IMR-90 (cell line): Measurements from ENCODE around the gene DYNC2H1. TPM values are rescaled to one million over a fixed set of nuclear protein-coding genes. Genes with fewer than 3 reads are reported as not detected.
A peak's percentile ranks its signal among the peaks of the same experiment; 100 is the strongest.

ENCODE experiments used
- ATAC-seq: fragments of 200-7000 bp; cut with Tn5 transposase; 2 replicates; pipeline ENCODE4 v1.9.1; 2020; ENCODE audit warnings: low read depth, mild to moderate bottlenecking, moderate library complexity
- BruUV-seq: library from RNA; stranded (reverse); fragments of 400-500 nt; replicated peaks from 2 replicates; lab custom pipeline; 2021; lab: Mats Ljungman, UMichigan
- CTCF ChIA-PET: fragments of 300-600 bp; formaldehyde crosslinking; extraction: SDS; loops from one replicate; lab custom pipeline; 2021; ENCODE audit warnings: antibody characterized with exemption; lab: Yijun Ruan, JAX
- POLR2A ChIA-PET: fragments of 300-600 bp; sonication (Branson Sonifier 250); formaldehyde crosslinking; loops from one replicate; lab custom pipeline; 2022; ENCODE audit warnings: antibody characterized with exemption; ENCODE audit not compliant: unreplicated experiment; lab: Charles Lee
- DNase-seq: peaks from one replicate; pipeline ENCODE4 v3.0.0; 2013
- H2AFZ ChIP-seq: replicated peaks from 2 replicates; pipeline ENCODE3; 2013; ENCODE audit warnings: low read length, mild to moderate bottlenecking; ENCODE audit not compliant: poor library complexity
- H2AK5ac ChIP-seq: 2 replicates; pipeline ENCODE4 v1.6.1; 2013; ENCODE audit warnings: low read depth, low read length, inconsistent platforms
- H2AK9ac ChIP-seq: replicated peaks from 2 replicates; pipeline ENCODE3; 2013; ENCODE audit warnings: mild to moderate bottlenecking, low read depth, low read length, moderate library complexity; ENCODE audit not compliant: poor library complexity
- H2BK120ac ChIP-seq: 2 replicates; pipeline ENCODE4 v1.6.1; 2013; ENCODE audit warnings: low read depth, low read length, inconsistent platforms
- H2BK15ac ChIP-seq: 3 replicates; pipeline ENCODE4 v1.6.1; 2013; ENCODE audit warnings: low read depth, low read length, inconsistent platforms
- H2BK20ac ChIP-seq: 2 replicates; pipeline ENCODE4 v1.6.1; 2013; ENCODE audit warnings: low read depth, mild to moderate bottlenecking, inconsistent platforms, low read length, moderate library complexity
- H2BK5ac ChIP-seq: 2 replicates; pipeline ENCODE4 v1.6.1; 2013; ENCODE audit warnings: mild to moderate bottlenecking, low read depth, low read length, inconsistent platforms; ENCODE audit not compliant: poor library complexity, severe bottlenecking
- H3K14ac ChIP-seq: replicated peaks from 2 replicates; pipeline ENCODE4 v1.6.1; 2013; ENCODE audit warnings: low read depth, low read length, inconsistent platforms
- H3K18ac ChIP-seq: 2 replicates; pipeline ENCODE4 v1.6.1; 2013; ENCODE audit warnings: low read depth, low read length, control low read depth
- H3K23ac ChIP-seq: 2 replicates; pipeline ENCODE4 v1.6.1; 2013; ENCODE audit warnings: low read depth, low read length, inconsistent platforms
- H3K27ac ChIP-seq: 2 replicates; pipeline ENCODE4 v1.5.1; 2013; ENCODE audit warnings: mild to moderate bottlenecking, control low read depth, low read length; ENCODE audit not compliant: insufficient read depth
- H3K27me3 ChIP-seq: 2 replicates; pipeline ENCODE4 v1.6.1; 2013; ENCODE audit warnings: low read length; ENCODE audit not compliant: control insufficient read depth, insufficient read depth
- H3K36me3 ChIP-seq: 2 replicates; pipeline ENCODE4 v1.6.1; 2013; ENCODE audit warnings: low read length, mixed read lengths; ENCODE audit not compliant: control insufficient read depth, insufficient read depth
- H3K4ac ChIP-seq: 2 replicates; pipeline ENCODE4 v1.6.1; 2013; ENCODE audit warnings: low read depth, low read length, inconsistent platforms
- H3K4me1 ChIP-seq: 2 replicates; pipeline ENCODE4 v1.6.1; 2013; ENCODE audit warnings: low read length, mixed read lengths; ENCODE audit not compliant: control insufficient read depth, insufficient read depth
- H3K4me2 ChIP-seq: 2 replicates; pipeline ENCODE4 v1.6.1; 2013; ENCODE audit warnings: low read depth, mild to moderate bottlenecking, control low read depth, low read length, moderate library complexity
- H3K4me3 ChIP-seq: 2 replicates; pipeline ENCODE4 v1.5.1; 2013; ENCODE audit warnings: low read depth, mild to moderate bottlenecking, control low read depth, low read length, moderate library complexity; ENCODE audit not compliant: insufficient read depth
- H3K56ac ChIP-seq: 2 replicates; pipeline ENCODE4 v1.6.1; 2013; ENCODE audit warnings: low read length, inconsistent platforms; ENCODE audit not compliant: insufficient read depth; ENCODE audit errors: extremely low read depth
- H3K79me1 ChIP-seq, 2 experiments: 2 replicates each; pipeline ENCODE4 v1.6.1; 2013; ENCODE audit warnings: low read length in 2 of 2, inconsistent platforms in 1 of 2, low read depth in 1 of 2
- H3K9ac ChIP-seq: 2 replicates; pipeline ENCODE4 v1.6.1; 2013; ENCODE audit warnings: low read depth, low read length, control low read depth
- H3K9me1 ChIP-seq: 2 replicates; pipeline ENCODE4 v1.6.1; 2013; ENCODE audit warnings: low read length, inconsistent platforms; ENCODE audit not compliant: insufficient read depth
- H3K9me3 ChIP-seq: 2 replicates; pipeline ENCODE4 v1.6.1; 2013; ENCODE audit warnings: low read length; ENCODE audit not compliant: control insufficient read depth, insufficient read depth
- H4K20me1 ChIP-seq: 2 replicates; pipeline ENCODE4 v1.6.1; 2013; ENCODE audit warnings: low read length, inconsistent platforms; ENCODE audit not compliant: insufficient read depth
- H4K5ac ChIP-seq: 2 replicates; pipeline ENCODE4 v1.6.1; 2013; ENCODE audit warnings: mild to moderate bottlenecking, low read depth, low read length, control low read depth
- H4K8ac ChIP-seq, 2 experiments: 2 replicates each; pipeline ENCODE4 v1.6.1; 2013; ENCODE audit warnings: low read depth in 2 of 2, low read length in 2 of 2, control low read depth in 1 of 2, inconsistent platforms in 1 of 2
- H4K91ac ChIP-seq: 2 replicates; pipeline ENCODE4 v1.6.1; 2013; ENCODE audit warnings: low read depth, low read length, inconsistent platforms; ENCODE audit not compliant: insufficient read depth
- CEBPB ChIP-seq: IDR thresholded peaks from 2 replicates; pipeline ENCODE4 v1.6.1; 2012; ENCODE audit warnings: low read depth, low read length, improper control_type of control experiment
- CHD1 ChIP-seq: IDR thresholded peaks from 2 replicates; pipeline ENCODE4 v1.6.1; 2012; ENCODE audit warnings: low read depth, low read length, improper control_type of control experiment
- CTCF ChIP-seq: conservative IDR thresholded peaks from 2 replicates; pipeline ENCODE4 v1.5.1; 2012; ENCODE audit warnings: mild to moderate bottlenecking, low read depth, low read length, improper control_type of control experiment
- MAZ ChIP-seq: IDR thresholded peaks from 2 replicates; pipeline ENCODE4 v1.6.1; 2012; ENCODE audit warnings: low read depth, mild to moderate bottlenecking, low read length, improper control_type of control experiment, moderate library complexity, borderline replicate concordance
- RAD21 ChIP-seq: IDR thresholded peaks from 2 replicates; pipeline ENCODE4 v1.6.1; 2012; ENCODE audit warnings: low read length, improper control_type of control experiment
- WGBS, 2 experiments: methylation state at CpG; one replicate each; pipeline versions ENCODE4 v1.1.5 to v1.1.7; 2013; ENCODE audit warnings: missing lambda C conversion rate in 2 of 2; ENCODE audit not compliant: insufficient read length in 1 of 2; ENCODE audit errors: extremely low coverage in 2 of 2; 5-methylcytosine and 5-hydroxymethylcytosine counted together
- dilution Hi-C: fragments of 300-500 bp; cut with HindIII; formaldehyde crosslinking; loops from one replicate; pipeline ENCODE4 v1.14.3; 2018; ENCODE audit warnings: low sequenced_read_pairs; ENCODE audit not compliant: unreplicated experiment
- in situ Hi-C: fragments of 300-500 bp; cut with MboI; formaldehyde crosslinking; loops from 3 replicates; pipeline ENCODE4 v1.14.3; 2019; ENCODE audit warnings: low sequenced_read_pairs, inconsistent platforms, mixed read lengths
- intact Hi-C: fragments of 100-400 bp; cut with micrococcal nuclease; formaldehyde crosslinking; loops from 2 replicates; pipeline ENCODE4 v1.10.0; 2022
- polyA plus RNA-seq, 3 experiments: library from polyadenylated mRNA; depleted of rRNA; stranded (reverse); fragments of >200 nt; gene quantifications; 2 replicates each; pipeline ENCODE4 v1.2.3, GENCODE V29; 2012; ENCODE audit warnings: low replicate concordance in 1 of 3
- total RNA-seq: library from RNA; depleted of rRNA; stranded (reverse); fragments of >200 nt; gene quantifications from 2 replicates; pipeline ENCODE4 v1.2.3, GENCODE V29; 2012

Gene DYNC2H1
- total and polyA plus RNA-seq, 2 of the 4 experiments (the other 2 are of a cell fraction) = 5.7 to 21.0 TPM

GRCh38 chr11:103109818-103110388 lies 677 bp downstream of the DYNC2H1 start:
- Histone ChIP-seq H3K23ac (peak overlapping the region; percentile 76), H3K56ac (peak overlapping the region; percentile 62), H3K4ac (peak overlapping the region; percentile 42), H3K9ac (peak overlapping the region; percentile 64), H2BK15ac (peak overlapping the region; percentile 10; the same call in 1 of the 3 replicates), H2AK9ac (peak overlapping the region; percentile 19), H4K5ac (peak overlapping the region; percentile 62), H4K91ac (peak overlapping the region; percentile 48), H3K14ac (peak overlapping the region; percentile 73), H4K20me1 (no peaks in the 10 kb centered on the region), H2BK20ac (no peak overlapping the region), H4K8ac (peak overlapping the region; percentile 50 to 86; a peak in 3 of 4 replicates), H2AFZ (peak overlapping the region; percentile 96), H3K4me3 (peak overlapping the region; percentile 71), H3K27me3 (0 out of 2 replicates have a peak, but pooled peaks cover under 1% of the 10 kb centered on the region), H3K4me2 (peak overlapping the region; percentile 84), H3K79me1 (peaks cover 5 to 10% of the 10 kb centered on the region in 2 experiments; a peak in 2 of 4 replicates), H3K27ac (peak overlapping the region; percentile 79), H3K36me3 (0 out of 2 replicates have a peak, but pooled peaks cover 2% of the 10 kb centered on the region), H3K18ac (peak overlapping the region; percentile 30), H3K4me1 (no peaks in the 10 kb centered on the region), H2AK5ac (no peak overlapping the region), H2BK5ac (peak overlapping the region; percentile 10), H2BK120ac (peak overlapping the region; percentile 16), H3K9me3 (no peaks in the 10 kb centered on the region), H3K9me1 (no peaks in the 10 kb centered on the region)
- DNase-seq (no peak), ATAC-seq (0 out of 2 replicates have a peak, but pooled peaks have one; percentile 1)
- in situ Hi-C loops (no loop called here), dilution Hi-C loops (no loop called here), intact Hi-C loops (loop anchor here (5.0 kb wide), 1 partner anchor 492 kb away; no protein-coding TSS in a partner anchor)
- WGBS, 2 experiments = no CpG with 5 or more reads among the region's 26 CpGs
- POLR2A ChIA-PET = no interaction called here
- TF ChIP-seq MAZ = no peak
- TF ChIP-seq CEBPB = no peak
- TF ChIP-seq CTCF = no peak
- TF ChIP-seq RAD21 = no peak
- TF ChIP-seq CHD1 = no peak
- no TSS peak for BruUV-seq
- CTCF ChIA-PET = interaction anchor here (0.5 to 1.3 kb wide), 11 partner anchors 9 to 492 kb away, joined by 3 to 10 read pairs (median 3); partner anchors contain the start of gene DCUN1D5
